Measurements from ENCODE around the gene AP3D1.

GRCh38 chr19:2180881-2181632, 29.7 kb upstream of the AP3D1 start:
- no peak for TF ChIP-seq CTCF (conservative IDR thresholded peaks at IDR 0.05; ENCODE audit: low read depth, low read length)
- no peak for TF ChIP-seq EZH2 (IDR thresholded peaks at IDR 0.05; ENCODE audit: low read length, unreplicated experiment)
- TF ChIP-seq EZH2phosphoT487 (IDR thresholded peaks at IDR 0.05; ENCODE audit: borderline replicate concordance, low read length), result no peak

All from PC-3 (cell line).